Raji (cell line): Measurements from ENCODE around the gene ZFP36.

ENCODE experiments used
- POLR2A ChIP-seq: IDR thresholded peaks from 2 replicates; pipeline ENCODE4 v1.6.1; 2011; ENCODE audit warnings: low read depth, low read length, control low read depth; ENCODE audit not compliant: insufficient read depth

Gene ZFP36

GRCh38 chr19:39435499-39436349 is 29.1 kb downstream of the ZFP36 start, which contains the start of gene RPS16:
RPS16 (minus strand) TSS chr19:39435949; CDS start chr19:39435895, 54 bp downstream.
- peak; percentile 97 for TF ChIP-seq POLR2A

GRCh38 chr19:39436350-39436716 is 29.7 kb downstream of the ZFP36 start:
- TF ChIP-seq POLR2A: no peak

GRCh38 chr19:39438270-39438934 is 31.8 kb downstream of the ZFP36 start:
- no peak for TF ChIP-seq POLR2A

GRCh38 chr19:39444598-39445195 is 38.0 kb downstream of the ZFP36 start:
- no peak for TF ChIP-seq POLR2A

- TF ChIP-seq POLR2A: peak; percentile 95
Measured at GRCh38 chr19:39445196-39446111, 38.8 kb downstream of the ZFP36 start, which contains the start of gene SUPT5H. SUPT5H (plus strand) TSS chr19:39445582; CDS start chr19:39445891, 309 bp downstream.

- TF ChIP-seq POLR2A: no peak
Measured at GRCh38 chr19:39446365-39447084, 39.9 kb downstream of the ZFP36 start.

GRCh38 chr19:39448271-39448670 is 41.6 kb downstream of the ZFP36 start:
- TF ChIP-seq POLR2A: no peak

GRCh38 chr19:39449116-39449797 is 42.6 kb downstream of the ZFP36 start:
- TF ChIP-seq POLR2A: no peak
